GM19043 (cell line): Measurements from ENCODE around the gene DTNB.

ENCODE experiments used
- ATAC-seq: cut with Tn5 transposase; IDR thresholded peaks from one replicate; pipeline ENCODE4 v1.9.1; 2021; ENCODE audit warnings: low read depth; ENCODE audit not compliant: unreplicated experiment

The DTNB gene

DNA sequence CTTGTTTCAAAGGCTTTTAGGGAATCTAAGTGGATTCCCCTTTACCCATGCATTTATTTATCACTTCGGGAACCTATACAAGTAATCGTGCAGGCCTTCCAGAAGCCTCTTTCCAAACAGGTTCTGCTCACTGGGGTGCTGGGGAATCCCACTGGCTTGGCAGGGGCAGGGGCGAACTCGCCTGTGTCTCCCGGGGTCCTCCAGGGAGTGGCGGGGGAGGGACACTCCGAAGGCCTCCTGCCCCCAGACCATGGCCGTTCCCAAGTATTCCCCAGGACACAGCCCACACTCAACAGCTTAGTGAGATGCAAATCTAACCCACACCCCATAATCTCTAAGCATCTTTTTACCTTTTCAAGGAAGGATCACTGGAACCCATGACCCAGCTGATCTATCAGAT is 338.2 kb downstream of the DTNB start:
- no peak for ATAC-seq

DNA sequence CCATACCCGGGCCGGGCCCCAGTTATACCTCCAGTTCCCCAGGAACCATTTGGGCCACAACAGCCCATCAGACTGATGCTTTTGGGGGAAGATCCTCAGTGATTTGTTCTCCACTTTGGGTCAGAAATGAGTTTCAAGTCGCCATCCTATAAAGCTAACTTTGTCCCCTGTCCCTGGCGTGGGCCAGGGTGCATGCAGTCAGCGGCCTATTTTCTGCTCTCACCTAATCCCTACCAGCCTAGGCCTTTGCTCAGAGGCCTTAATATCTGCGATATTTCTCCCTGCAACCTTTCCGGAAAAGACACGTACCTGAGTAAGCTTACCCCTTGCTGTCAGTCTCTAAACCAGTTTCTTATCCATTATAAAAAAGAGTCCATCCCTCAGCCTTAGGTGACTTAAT is 338.9 kb downstream of the DTNB start:
- no peak for ATAC-seq

DNA sequence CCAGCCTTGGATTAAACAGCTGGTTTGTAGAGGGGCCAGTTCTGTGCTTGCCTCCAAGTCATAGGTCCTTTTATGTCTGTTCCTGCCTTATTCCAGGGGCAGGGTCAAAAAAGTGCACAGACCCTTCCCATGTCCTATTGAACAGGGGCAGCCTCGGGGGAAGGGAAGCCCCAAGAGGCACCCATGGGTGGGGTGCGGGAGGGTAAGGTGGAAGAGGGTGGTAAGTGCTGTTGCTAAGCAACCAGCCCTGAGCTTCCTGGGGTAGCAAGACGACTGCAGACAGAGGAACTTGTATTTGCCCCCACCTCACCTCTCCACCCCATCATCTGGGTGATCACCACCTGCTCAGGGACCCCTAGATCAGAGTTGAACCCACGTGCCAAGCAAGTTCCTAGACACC is 339.4 kb downstream of the DTNB start:
- ATAC-seq: no peak

DNA sequence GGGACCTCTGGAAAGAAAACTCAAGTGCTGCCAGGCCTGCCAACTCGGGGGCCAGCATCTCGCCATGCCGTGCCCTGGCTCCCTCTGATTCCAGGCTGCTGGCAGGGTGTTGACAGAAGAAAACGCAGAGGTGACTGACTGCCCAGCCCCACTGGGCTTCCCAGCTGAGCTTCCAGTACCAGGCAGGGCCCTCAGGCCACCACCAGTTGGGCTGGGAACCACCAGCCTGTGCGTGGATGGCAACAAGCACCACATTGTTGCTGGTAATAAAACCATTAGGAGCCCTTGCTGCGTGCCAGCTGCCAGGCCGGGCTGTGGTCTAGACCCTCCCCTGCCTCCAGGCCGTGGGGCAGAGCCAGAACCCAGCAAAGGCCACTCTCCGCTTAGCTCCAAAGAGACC is 340.8 kb downstream of the DTNB start:
- ATAC-seq: no peak

GRCh38 chr2:25331686-25332365 is 341.6 kb downstream of the DTNB start:
- no peak for ATAC-seq

DNA sequence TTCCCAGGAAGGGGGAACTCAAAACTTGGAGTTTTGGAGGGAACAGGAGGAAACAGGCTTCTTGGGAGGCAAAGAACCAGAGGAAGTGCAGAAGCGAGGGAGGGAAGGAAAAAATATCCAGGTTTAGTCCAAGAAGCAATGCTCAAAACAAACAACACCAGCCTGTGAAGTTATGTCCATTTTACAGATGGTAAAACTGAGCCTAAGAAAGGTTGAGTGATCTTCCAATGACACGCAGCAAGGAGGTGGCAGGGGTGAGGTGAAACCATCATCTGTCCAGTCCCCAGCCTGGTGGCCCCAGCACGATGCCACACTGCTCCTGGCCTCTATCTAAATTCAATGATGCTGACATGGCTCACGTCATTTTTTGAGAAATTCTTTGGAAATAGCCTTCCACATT is 342.4 kb downstream of the DTNB start:
- ATAC-seq: no peak

GRCh38 chr2:25330273-25330672 is 343.1 kb downstream of the DTNB start:
- no peak for ATAC-seq

DNA sequence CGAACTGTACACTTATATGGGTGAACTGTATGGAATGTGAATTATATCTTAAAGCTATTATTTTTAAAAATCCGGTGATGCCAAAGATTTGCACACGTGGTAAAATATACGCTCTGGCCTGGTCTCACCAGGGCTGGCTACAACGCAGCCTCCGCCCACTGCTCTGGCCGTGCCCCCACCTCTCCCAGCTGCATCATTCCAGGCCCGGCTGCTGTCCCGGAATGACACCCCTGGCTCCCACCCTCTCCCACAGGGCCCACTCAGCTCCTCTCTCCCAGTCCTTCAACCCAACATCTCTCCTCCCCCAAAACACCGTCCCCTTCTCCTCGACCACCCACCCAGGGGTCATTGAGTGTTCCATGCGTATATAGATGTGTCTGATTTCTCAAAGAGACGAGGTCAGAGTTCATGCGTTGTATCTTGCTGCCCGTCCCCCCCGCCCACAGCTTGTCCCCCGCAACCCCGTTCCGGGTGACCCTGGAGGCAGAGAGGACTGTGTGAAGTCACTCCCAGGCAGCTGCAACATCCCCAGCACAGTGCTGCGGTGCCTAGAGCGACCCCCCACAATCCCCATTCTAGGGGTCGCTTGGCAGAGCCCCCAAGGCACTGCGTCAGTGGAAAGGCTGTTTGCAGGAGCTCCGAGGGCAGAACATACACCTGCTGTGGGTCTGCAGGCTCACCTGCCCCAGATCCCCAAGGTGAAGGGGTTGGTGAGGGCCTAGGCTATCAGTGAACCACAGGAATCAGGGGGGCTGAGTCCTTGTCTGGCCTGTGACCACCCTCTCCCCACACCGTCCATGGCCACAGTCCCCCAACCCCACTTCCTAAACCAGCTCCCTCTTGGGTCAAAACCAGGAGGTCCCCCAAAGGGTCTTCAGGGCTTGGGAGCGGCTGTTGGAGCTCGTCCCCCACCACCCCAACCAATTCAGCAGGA is 345.0 kb downstream of the DTNB start:
- ATAC-seq: no peak
